GM12892 (cell line): ENCODE results near the gene GET4.

ENCODE experiments used
- POLR2A ChIP-seq: IDR thresholded peaks from 2 replicates; pipeline ENCODE4 v1.6.1; 2011; ENCODE audit warnings: low read depth, low read length, control low read depth
- POLR2AphosphoS5 ChIP-seq: IDR thresholded peaks from 2 replicates; pipeline ENCODE4 v1.6.1; 2011; ENCODE audit warnings: low read depth, low read length, control low read depth
- TAF1 ChIP-seq: IDR thresholded peaks from 2 replicates; pipeline ENCODE4 v1.6.1; 2011; ENCODE audit warnings: low read depth, mild to moderate bottlenecking, control low read depth, low read length, borderline replicate concordance

- TF ChIP-seq POLR2AphosphoS5 (no peak), POLR2A (no peak), TAF1 (no peak)
Observed at GRCh38 chr7:859359-860030, 16.9 kb upstream of the GET4 start.
